ENCODE measurements around the gene GDPGP1. TPM values are rescaled to one million over a fixed set of nuclear protein-coding genes. Genes with fewer than 3 reads are reported as not detected.

GDPGP1 gene
- total and polyA plus RNA-seq, 9 of the 15 experiments (the other 6 are each of a cell fraction or from before 2014, with no cell fraction given) = 0.78 to 6.1 (median 2.8) TPM

DNA sequence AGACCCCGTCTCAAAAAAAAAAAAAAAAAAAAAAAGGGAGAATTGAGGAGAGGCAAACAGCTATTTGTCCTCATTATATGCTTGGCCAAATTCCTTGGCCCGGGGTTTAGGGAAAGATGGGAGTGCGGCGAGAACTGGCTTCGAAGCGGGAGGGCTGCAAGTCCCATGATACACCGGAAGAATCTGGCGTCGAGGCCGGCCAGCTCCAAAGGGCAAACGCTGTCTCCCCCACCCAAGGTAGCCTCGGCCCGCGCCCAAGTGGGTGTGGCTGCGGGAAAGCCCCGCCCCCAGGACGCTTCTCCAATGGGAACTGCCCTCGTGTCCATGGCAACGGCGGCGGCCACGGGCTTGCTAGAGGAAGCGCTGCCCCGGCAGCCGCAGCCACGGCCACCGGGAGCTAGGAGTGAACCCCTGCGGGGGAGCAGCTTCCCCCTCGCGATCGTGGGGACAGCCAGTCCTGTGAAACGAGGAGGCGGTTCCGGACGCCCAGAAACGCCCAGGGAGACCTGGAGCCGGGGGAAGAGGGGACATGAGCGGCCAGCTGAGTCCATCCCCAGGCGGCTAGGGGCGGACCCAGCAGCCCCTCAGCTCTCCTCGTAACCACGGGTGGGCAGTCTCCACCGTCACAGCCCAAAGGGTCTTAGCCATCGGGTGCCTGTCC is 15.3 kb downstream of the GDPGP1 start, which contains the start of gene TTLL13 (continued):
- TF ChIP-seq RREB1 (CRISPR knock-in tag; IDR thresholded peaks at IDR 0.05) (no peak), HNRNPK (IDR thresholded peaks at IDR 0.05; ENCODE audit: low read depth, low read length, poor library complexity, severe bottlenecking) (no peak), MXI1 (IDR thresholded peaks at IDR 0.05; ENCODE audit: low read depth, low read length) (0 out of 2 replicates have a peak, but pooled peaks have one; percentile 45), NRF1 (conservative IDR thresholded peaks at IDR 0.05 in 1 of 2, IDR thresholded peaks at IDR 0.05 in 1 of 2) (peak; percentile 31 to 61; a peak in 3 of 4 replicates), ZBTB7A (IDR thresholded peaks at IDR 0.05; ENCODE audit: borderline replicate concordance, control insufficient read depth, low read depth, low read length) (peak; percentile 60; the same call in 1 of the 2 replicates), NFIC (IDR thresholded peaks at IDR 0.05) (peak; percentile 61), TCF15 (CRISPR knock-in tag; IDR thresholded peaks at IDR 0.05) (no peak), HDAC2 (IDR thresholded peaks at IDR 0.05) (no peak), TEAD4 (IDR thresholded peaks at IDR 0.05; ENCODE audit: low read length) (no peak), TEAD4 (CRISPR knock-in tag; IDR thresholded peaks at IDR 0.05; ENCODE audit: borderline replicate concordance) (0 out of 2 replicates have a peak, but pooled peaks have one; percentile 71), ZFP30 (CRISPR knock-in tag; IDR thresholded peaks at IDR 0.05; ENCODE audit: borderline replicate concordance) (no peak), NR1H2 (CRISPR knock-in tag; IDR thresholded peaks at IDR 0.05) (no peak), GATAD2B (IDR thresholded peaks at IDR 0.05; ENCODE audit: borderline replicate concordance) (no peak), DPF2 (IDR thresholded peaks at IDR 0.05) (0 out of 2 replicates have a peak, but pooled peaks have one; percentile 49), MAFF (IDR thresholded peaks at IDR 0.05; ENCODE audit: low read length) (no peak), ZBTB43 (CRISPR knock-in tag; IDR thresholded peaks at IDR 0.05) (no peak), ARID3B (CRISPR knock-in tag; IDR thresholded peaks at IDR 0.05; ENCODE audit: borderline replicate concordance) (no peak), GABPA (tag; conservative IDR thresholded peaks at IDR 0.05; ENCODE audit: low read depth) (no peak; the same call in 1 of the 2 replicates), EGR1 (conservative IDR thresholded peaks at IDR 0.05) (0 out of 2 replicates have a peak, but pooled peaks have one; percentile 9)

Measured in K562 (cell line).